ENCODE data around the gene ADAMTS3.

DNA sequence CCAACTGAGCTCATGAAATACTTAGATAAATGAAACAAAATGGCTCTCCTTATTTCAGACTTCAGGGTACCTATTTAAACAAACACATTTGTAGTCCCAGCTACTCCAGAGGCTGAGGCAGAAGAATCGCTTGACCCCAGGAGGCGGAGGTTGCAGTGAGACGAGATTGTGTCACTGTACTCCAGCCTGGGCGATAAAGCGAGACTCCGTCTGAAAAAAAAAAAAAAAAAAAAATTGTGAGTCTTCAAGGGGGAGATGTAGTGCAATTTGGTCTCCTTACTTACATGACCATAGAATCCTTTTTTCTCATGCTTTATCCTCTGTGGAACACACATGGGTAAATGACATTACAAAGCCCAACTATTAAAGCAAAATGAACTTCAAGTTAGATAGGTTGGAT is 2.3 kb upstream of the ADAMTS3 start:
- TF ChIP-seq POLR2AphosphoS5 (IDR thresholded peaks at IDR 0.05; ENCODE audit: low read depth, low read length), result no peak
- TF ChIP-seq CTCF (IDR thresholded peaks at IDR 0.05), result no peak
- TF ChIP-seq REST (IDR thresholded peaks at IDR 0.05; ENCODE audit: insufficient read depth in 1 of 2, low read depth in 2 of 2, low read length in 1 of 2), result no peak
- no peak for TF ChIP-seq SIN3A (IDR thresholded peaks at IDR 0.05; ENCODE audit: borderline replicate concordance, insufficient read depth, low read depth, low read length)
- no peak for TF ChIP-seq TCF7L2 (IDR thresholded peaks at IDR 0.05; ENCODE audit: low read depth, low read length)

Data from Panc1 (cell line).